Fibroblast of the aortic adventitia (primary cell): ENCODE measurements around the gene ZNF775. TPM values are rescaled to one million over a fixed set of nuclear protein-coding genes. Genes with fewer than 3 reads are reported as not detected.
A peak's percentile ranks its signal among the peaks of the same experiment; 100 is the strongest.

Experiments used
- DNase-seq: peaks from one replicate; pipeline ENCODE4 v3.0.0-alpha.2; 2010; ENCODE audit warnings: low read depth
- H3K4me3 ChIP-seq: 2 replicates; pipeline ENCODE4 v1.5.1; 2011; ENCODE audit warnings: low read depth, mild to moderate bottlenecking, control low read depth, low read length, moderate library complexity
- CTCF ChIP-seq: IDR thresholded peaks from 2 replicates; pipeline ENCODE4 v1.5.1; 2011; ENCODE audit warnings: mild to moderate bottlenecking, low read length, control low read depth, inconsistent platforms; ENCODE audit not compliant: insufficient read depth
- total RNA-seq: library from RNA; depleted of rRNA; stranded (reverse); fragments of >200 nt; gene quantifications from 2 replicates; pipeline ENCODE4 v1.2.3, GENCODE V29; 2012; ENCODE audit warnings: low replicate concordance

ZNF775 gene
- total RNA-seq, 1 donor = 2.8 TPM

- no peak for TF ChIP-seq CTCF
- DNase-seq = peak; percentile 20
- H3K4me3 ChIP-seq = peak overlapping the region; percentile 75
Observed at GRCh38 chr7:150406567-150407421, 27.7 kb downstream of the ZNF775 start.

- TF ChIP-seq CTCF = no peak
- DNase-seq = no peak
- no peak overlapping the region for H3K4me3 ChIP-seq
Observed at GRCh38 chr7:150407588-150408392, 28.7 kb downstream of the ZNF775 start.

GRCh38 chr7:150408393-150409299, 29.5 kb downstream of the ZNF775 start:
- no peak for TF ChIP-seq CTCF
- DNase-seq = no peak
- no peak overlapping the region for H3K4me3 ChIP-seq

GRCh38 chr7:150409300-150410030, 30.3 kb downstream of the ZNF775 start:
- no peak for TF ChIP-seq CTCF
- no peak for DNase-seq
- no peak overlapping the region for H3K4me3 ChIP-seq

- no peak overlapping the region for H3K4me3 ChIP-seq
- DNase-seq = no peak
- TF ChIP-seq CTCF = no peak
Observed at GRCh38 chr7:150410131-150410530, 31.0 kb downstream of the ZNF775 start.
